Measurements from ENCODE around the gene DTD1.

DNA sequence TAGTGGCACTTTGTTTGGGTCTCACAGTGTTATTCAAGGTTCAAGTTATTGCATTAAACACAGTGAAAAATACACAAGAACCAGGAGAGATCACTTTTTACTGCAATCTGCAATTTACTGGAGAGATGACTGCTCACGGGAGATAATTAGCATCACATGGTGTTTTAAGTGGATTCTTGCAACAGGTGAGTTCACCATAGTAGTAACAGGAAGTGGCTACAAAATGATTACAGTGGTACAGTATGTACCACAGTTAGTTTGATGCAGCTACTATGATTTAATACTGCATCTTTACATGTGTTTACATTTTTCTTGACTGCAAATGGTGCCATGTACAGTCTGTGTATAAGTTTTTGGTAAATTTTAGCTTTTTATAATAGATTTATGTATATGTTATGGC, 129.2 kb downstream of the DTD1 start:
- TF ChIP-seq CTCF (IDR thresholded peaks at IDR 0.05) (no peak), POLR2A (IDR thresholded peaks at IDR 0.05) (no peak)
